Measurements from ENCODE around the gene CSF1R.

DNA sequence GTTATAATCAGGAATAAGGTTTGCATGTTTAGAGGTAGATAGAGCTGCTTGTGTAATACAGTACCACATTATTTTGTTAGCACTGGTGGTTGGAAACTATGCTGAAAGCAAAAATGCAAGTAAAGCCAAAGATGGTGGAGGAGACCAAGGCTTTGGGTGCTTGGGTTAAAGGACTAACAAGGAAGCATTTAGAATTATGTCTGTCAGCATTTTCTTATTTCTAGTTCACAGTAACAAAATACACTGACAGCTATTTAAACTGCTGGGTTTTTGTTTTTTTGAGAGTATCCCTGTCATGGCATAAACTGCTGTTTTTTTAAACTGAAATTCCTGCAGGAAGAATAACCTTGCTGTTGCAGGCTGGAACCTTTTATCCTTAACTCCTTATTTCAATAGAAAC is 79.3 kb downstream of the CSF1R start:
- no peak for TF ChIP-seq CTCF (IDR thresholded peaks at IDR 0.05; ENCODE audit: low read depth, low read length, poor library complexity, severe bottlenecking)
- TF ChIP-seq EZH2phosphoT487 (IDR thresholded peaks at IDR 0.05; ENCODE audit: borderline replicate concordance, low read length) = no peak

Measured in DOHH2 (cell line).